Stimulated activated CD8-positive, alpha-beta memory T cell treated with anti-CD3 and anti-CD28 coated beads, Interleukin-2, amount 100 ng/mL, for 1 hour (primary cell): ENCODE results near the gene ZBTB5.
"Not testable (repeated sequence)": the region's sequence is repeated elsewhere in the genome, so short reads cannot be mapped to it uniquely, and the experiment has no call there.

ENCODE experiments used
- DNase-seq, 2 donors: peaks; one replicate each; pipeline ENCODE4 v3.0.0-alpha.2; 2020; ENCODE audit warnings: low read depth in 2 of 2

Gene ZBTB5

GRCh38 chr9:37449862-37450632 is 15.2 kb downstream of the ZBTB5 start:
- DNase-seq = no peak

GRCh38 chr9:37447111-37447510 is 18.1 kb downstream of the ZBTB5 start:
- no peak for DNase-seq

GRCh38 chr9:37446401-37446800 is 18.8 kb downstream of the ZBTB5 start:
- DNase-seq = no peak

- no peak for DNase-seq
Measured at GRCh38 chr9:37445832-37446231, 19.4 kb downstream of the ZBTB5 start.

- no peak for DNase-seq
Measured at GRCh38 chr9:37444890-37445289, 20.4 kb downstream of the ZBTB5 start.

GRCh38 chr9:37443566-37443965 is 21.7 kb downstream of the ZBTB5 start:
- no peak for DNase-seq

GRCh38 chr9:37442556-37442955 is 22.7 kb downstream of the ZBTB5 start:
- no peak for DNase-seq

GRCh38 chr9:37441776-37442370 is 23.4 kb downstream of the ZBTB5 start:
- DNase-seq = no peak

- DNase-seq = no peak
Measured at GRCh38 chr9:37438359-37438758, 26.9 kb downstream of the ZBTB5 start.

GRCh38 chr9:37437621-37438020 is 27.6 kb downstream of the ZBTB5 start:
- DNase-seq = no peak

GRCh38 chr9:37437010-37437409 is 28.2 kb downstream of the ZBTB5 start:
- no peak for DNase-seq

- DNase-seq = no peak
Measured at GRCh38 chr9:37436540-37436939, 28.7 kb downstream of the ZBTB5 start.

GRCh38 chr9:37433867-37434371 is 31.3 kb downstream of the ZBTB5 start:
- no peak for DNase-seq

GRCh38 chr9:37432020-37432419 is 33.2 kb downstream of the ZBTB5 start:
- DNase-seq = no peak

- no peak for DNase-seq
Measured at GRCh38 chr9:37430841-37431597, 34.2 kb downstream of the ZBTB5 start.

- no peak for DNase-seq
Measured at GRCh38 chr9:37429441-37430285, 35.6 kb downstream of the ZBTB5 start.

GRCh38 chr9:37428345-37428744 is 36.9 kb downstream of the ZBTB5 start:
- no peak for DNase-seq

- DNase-seq = no peak
Measured at GRCh38 chr9:37426846-37427245, 38.4 kb downstream of the ZBTB5 start.

GRCh38 chr9:37426431-37426830 is 38.8 kb downstream of the ZBTB5 start:
- not testable (repeated sequence) for DNase-seq

- DNase-seq = no peak
Measured at GRCh38 chr9:37425298-37425752, 39.9 kb downstream of the ZBTB5 start.

GRCh38 chr9:37424686-37425297 is 40.5 kb downstream of the ZBTB5 start:
- DNase-seq = no peak
